NCI-H510A (cell line): Measurements from ENCODE around the gene RGS8.

Experiments used
- DNase-seq: peaks from one replicate; lab custom pipeline; 2025; lab: John Stamatoyannopoulos, UW

Gene RGS8

GRCh38 chr1:182684116-182684828 is at the start of gene RGS8:
TSS of gene RGS8 (minus strand) at chr1:182684587. CDS start at chr1:182669649, 14,938 bp downstream.
- no peak for DNase-seq

- DNase-seq, result no peak
Measured at GRCh38 chr1:182731852-182732575, 47.6 kb upstream of the RGS8 start.

- no peak for DNase-seq
Measured at GRCh38 chr1:182726912-182727311, 42.5 kb upstream of the RGS8 start.

GRCh38 chr1:182725259-182726255 is 41.2 kb upstream of the RGS8 start:
- DNase-seq, result no peak

- DNase-seq, result no peak
Measured at GRCh38 chr1:182724215-182724614, 39.8 kb upstream of the RGS8 start.

- no peak for DNase-seq
Measured at GRCh38 chr1:182723200-182723599, 38.8 kb upstream of the RGS8 start.

- DNase-seq, result no peak
Measured at GRCh38 chr1:182721525-182721924, 37.1 kb upstream of the RGS8 start.

GRCh38 chr1:182720463-182720862 is 36.1 kb upstream of the RGS8 start:
- DNase-seq, result no peak

- DNase-seq, result no peak
Measured at GRCh38 chr1:182719553-182719952, 35.2 kb upstream of the RGS8 start.

GRCh38 chr1:182718311-182718710 is 33.9 kb upstream of the RGS8 start:
- no peak for DNase-seq

GRCh38 chr1:182716740-182717720 is 32.6 kb upstream of the RGS8 start:
- DNase-seq, result no peak

GRCh38 chr1:182715531-182715930 is 31.1 kb upstream of the RGS8 start:
- DNase-seq, result no peak

- no peak for DNase-seq
Measured at GRCh38 chr1:182714546-182714945, 30.2 kb upstream of the RGS8 start.

GRCh38 chr1:182713939-182714338 is 29.6 kb upstream of the RGS8 start:
- no peak for DNase-seq

GRCh38 chr1:182713492-182713891 is 29.1 kb upstream of the RGS8 start:
- DNase-seq, result no peak

GRCh38 chr1:182709855-182710254 is 25.5 kb upstream of the RGS8 start:
- no peak for DNase-seq

GRCh38 chr1:182709225-182709764 is 24.9 kb upstream of the RGS8 start:
- no peak for DNase-seq

- no peak for DNase-seq
Measured at GRCh38 chr1:182707122-182707521, 22.7 kb upstream of the RGS8 start.

GRCh38 chr1:182704677-182705076 is 20.3 kb upstream of the RGS8 start:
- DNase-seq, result no peak

- DNase-seq, result peak; percentile 8
Measured at GRCh38 chr1:182703539-182703938, 19.2 kb upstream of the RGS8 start.
